Measurements from ENCODE around the gene NGDN.

The NGDN gene

DNA sequence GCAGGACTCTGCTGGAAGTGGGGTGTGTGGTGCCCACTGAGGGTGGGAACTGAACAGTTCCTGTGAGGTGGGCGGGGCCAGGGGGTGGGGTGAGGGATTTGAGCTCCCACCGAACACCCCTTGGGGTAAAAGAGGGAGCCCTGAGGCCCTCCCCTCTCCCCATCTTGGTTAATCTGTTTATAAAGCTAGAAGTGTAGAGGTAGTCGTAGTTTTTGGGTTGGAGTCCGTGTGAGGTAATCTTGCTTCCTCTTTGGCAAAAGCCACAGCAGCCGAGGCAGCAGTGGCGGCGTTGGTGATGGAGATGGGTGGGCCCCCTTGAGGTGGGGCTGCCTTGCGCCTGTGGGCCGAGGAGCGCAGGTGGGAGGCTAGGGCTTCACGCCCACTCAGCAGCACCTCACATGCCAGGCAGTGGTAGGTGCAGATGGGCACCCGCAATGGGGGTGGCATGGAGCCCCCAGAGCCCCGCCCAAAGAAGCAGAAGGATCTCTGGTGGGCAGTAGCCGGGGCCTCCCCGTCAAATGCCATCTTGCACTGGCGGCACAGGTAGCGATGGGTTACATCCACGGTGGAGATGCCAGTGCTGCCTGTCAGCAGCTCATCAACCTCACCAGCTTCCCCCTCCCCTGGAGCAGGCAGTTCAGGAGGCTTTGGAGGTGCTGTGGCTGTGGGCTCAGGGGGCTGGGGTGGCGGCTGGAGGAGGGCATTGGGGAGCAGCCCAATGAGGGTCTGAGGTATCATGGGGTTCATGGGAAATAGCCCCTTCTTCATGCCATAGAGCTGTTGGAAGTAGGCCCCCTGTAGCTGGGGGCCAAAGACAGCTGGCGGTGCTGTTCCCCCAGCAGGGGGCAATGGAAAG is 52.5 kb downstream of the NGDN start:
- DNase-seq (ENCODE audit: low spot score), result no peak

DNA sequence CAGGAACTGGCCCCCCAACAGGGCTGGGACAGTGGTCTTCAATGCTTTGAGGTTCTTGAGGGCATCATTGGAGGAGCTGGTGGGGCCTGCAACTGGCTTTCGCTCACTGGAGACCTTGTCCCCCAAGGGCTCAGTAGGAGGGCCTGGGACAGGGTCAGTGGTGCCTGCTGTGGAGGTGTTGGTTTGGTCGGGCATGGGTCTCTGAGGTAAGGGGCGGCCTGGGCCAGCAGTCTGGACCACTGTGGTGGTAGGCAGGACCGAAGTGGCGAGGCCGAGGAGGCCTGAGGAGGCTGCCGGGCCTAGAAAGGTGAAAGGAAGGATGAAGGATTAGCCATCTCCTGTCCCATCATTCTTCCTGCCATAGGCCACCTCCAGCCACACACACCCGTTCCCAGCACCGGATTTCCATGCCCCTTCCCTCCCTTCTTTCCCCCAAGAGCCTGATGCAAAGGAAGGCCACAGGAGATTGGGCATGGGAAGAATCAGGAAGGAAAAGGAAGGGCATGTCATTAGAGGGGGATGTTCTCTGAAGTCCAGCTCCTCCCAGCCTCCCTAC is 53.2 kb downstream of the NGDN start:
- no peak for DNase-seq (ENCODE audit: low spot score)

DNA sequence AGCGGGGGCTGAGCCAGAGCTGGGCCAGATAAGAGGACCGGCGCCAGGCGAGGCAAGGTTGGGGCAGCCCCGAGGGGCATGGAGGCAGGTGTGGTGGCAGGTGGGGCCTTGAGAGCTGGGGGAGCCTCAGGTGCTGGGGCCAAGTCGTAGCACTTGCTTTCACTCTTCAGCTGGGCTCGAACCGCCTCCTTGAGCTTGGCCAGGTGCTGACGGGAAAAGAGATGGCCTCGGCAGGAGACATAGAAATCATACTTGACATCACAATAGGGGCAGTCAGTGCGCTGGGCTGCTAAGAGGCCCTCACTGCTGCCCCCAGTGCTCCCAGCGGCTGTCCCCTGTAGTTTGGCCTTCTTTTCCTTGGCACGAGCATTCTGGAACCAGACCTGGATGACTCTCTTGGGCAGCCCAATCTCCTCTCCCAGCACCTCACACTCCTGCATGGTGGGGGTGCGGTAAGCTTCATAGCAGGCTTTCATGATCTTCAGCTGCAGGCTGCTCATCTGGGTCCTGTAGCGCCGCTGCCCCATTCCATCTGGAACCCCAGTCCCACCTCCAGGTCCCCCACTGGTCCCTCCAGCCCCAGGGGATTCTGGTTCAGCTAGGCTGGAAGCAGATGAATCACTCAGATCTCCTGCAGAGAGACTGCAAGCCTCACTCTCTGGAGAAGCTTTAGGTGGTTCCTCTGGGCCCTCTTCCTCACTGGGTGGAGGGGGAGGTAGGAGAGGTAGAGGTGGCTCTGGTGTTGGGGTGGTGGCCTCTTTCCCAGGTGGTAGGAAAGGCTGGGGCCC is 53.9 kb downstream of the NGDN start:
- no peak for DNase-seq (ENCODE audit: low spot score)

DNA sequence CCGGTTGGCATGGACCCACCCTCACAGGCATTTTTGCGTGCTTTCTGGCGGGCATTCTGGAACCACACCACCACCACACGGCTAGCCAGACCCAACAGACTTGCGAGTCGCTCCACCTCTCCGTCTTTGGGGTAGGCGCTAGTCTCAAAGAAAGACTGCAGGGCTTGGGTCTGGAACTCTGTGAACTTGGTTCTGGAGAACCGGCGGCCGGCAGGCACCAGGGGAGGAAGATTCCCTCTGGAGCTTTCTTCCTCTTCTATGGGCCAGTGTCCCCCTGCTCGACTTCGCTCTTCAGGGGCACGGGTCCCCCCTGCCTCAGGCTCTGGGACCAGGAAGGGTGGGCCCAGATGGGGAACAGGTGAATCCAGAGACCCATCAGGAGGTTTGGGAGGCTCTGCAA is 55.5 kb downstream of the NGDN start:
- DNase-seq (ENCODE audit: low spot score), result no peak

DNA sequence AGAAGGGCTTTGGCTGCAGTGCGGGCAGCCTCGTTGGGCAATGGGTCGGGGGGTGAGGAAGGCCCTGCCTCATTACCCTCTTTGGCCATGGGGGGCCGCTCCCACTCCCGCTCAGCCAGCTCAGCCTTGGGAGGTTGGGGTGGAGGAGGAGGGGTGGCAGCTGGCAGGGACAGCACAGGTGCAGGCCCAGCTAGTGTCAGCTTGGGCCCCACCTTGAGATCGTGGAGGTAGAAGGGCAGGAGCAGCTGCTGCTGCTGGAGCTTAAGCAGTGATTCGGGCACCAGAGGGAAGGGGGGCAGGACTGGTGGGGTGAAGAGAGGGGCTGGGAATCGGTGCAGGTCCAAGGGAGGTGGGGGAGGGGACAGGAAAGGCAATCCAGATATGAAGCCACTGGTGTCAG is 56.1 kb downstream of the NGDN start:
- DNase-seq (ENCODE audit: low spot score), result no peak

Measured in ecto neural progenitor cell (in vitro differentiated cells).